ENCODE measurements around the gene SWI5.

GRCh38 chr9:128297221-128297773 lies 21.2 kb downstream of the SWI5 start:
- TF ChIP-seq, protein P1, sequence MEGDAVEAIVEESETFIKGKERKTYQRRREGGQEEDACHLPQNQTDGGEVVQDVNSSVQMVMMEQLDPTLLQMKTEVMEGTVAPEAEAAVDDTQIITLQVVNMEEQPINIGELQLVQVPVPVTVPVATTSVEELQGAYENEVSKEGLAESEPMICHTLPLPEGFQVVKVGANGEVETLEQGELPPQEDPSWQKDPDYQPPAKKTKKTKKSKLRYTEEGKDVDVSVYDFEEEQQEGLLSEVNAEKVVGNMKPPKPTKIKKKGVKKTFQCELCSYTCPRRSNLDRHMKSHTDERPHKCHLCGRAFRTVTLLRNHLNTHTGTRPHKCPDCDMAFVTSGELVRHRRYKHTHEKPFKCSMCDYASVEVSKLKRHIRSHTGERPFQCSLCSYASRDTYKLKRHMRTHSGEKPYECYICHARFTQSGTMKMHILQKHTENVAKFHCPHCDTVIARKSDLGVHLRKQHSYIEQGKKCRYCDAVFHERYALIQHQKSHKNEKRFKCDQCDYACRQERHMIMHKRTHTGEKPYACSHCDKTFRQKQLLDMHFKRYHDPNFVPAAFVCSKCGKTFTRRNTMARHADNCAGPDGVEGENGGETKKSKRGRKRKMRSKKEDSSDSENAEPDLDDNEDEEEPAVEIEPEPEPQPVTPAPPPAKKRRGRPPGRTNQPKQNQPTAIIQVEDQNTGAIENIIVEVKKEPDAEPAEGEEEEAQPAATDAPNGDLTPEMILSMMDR (conservative IDR thresholded peaks at IDR 0.05; ENCODE audit: low read depth in 2 of 2) = no peak
- TF ChIP-seq CREB1 (CRISPR knock-in tag; IDR thresholded peaks at IDR 0.05; ENCODE audit: low read depth) (no peak), EZH2phosphoT487 (IDR thresholded peaks at IDR 0.05; ENCODE audit: unreplicated experiment) (no peak), POLR2AphosphoS5 (IDR thresholded peaks at IDR 0.05; ENCODE audit: low read depth) (no peak), EZH2 (IDR thresholded peaks at IDR 0.05; ENCODE audit: low read depth, unreplicated experiment) (no peak), JUNB (IDR thresholded peaks at IDR 0.05; ENCODE audit: unreplicated experiment) (no peak)
